Measurements from ENCODE around the gene SPO11. TPM values are rescaled to one million over a fixed set of nuclear protein-coding genes. Genes with fewer than 3 reads are reported as not detected.

SPO11 gene
- total RNA-seq, 2 experiments from 2014 or later: not detected

GRCh38 chr20:57291694-57292093 is 37.9 kb upstream of the SPO11 start:
- POLR2A ChIA-PET: no interaction called here
- Mint-ChIP-seq H3K9me3 (ENCODE audit: insufficient read depth) (no peaks in the 10 kb centered on the region), H3K27me3 (ENCODE audit: low read depth) (peaks cover 15% of the 10 kb centered on the region), H3K4me1 (ENCODE audit: low read depth) (no peaks in the 10 kb centered on the region), H3K36me3 (ENCODE audit: low read depth) (no peaks in the 10 kb centered on the region), H3K27ac (no peak overlapping the region), H3K4me3 (no peak overlapping the region)
- CTCF ChIA-PET: no interaction called here
- ATAC-seq (no peak), DNase-seq (no peak)

GRCh38 chr20:57292611-57293010 is 37.0 kb upstream of the SPO11 start:
- ATAC-seq: no peak
- no peak overlapping the region for H3K27ac Mint-ChIP-seq
- H3K4me3 Mint-ChIP-seq: no peak overlapping the region
- DNase-seq: no peak
- CTCF ChIA-PET: no interaction called here
- peaks cover 11% of the 10 kb centered on the region for H3K27me3 Mint-ChIP-seq (ENCODE audit: low read depth)
- no peaks in the 10 kb centered on the region for H3K36me3 Mint-ChIP-seq (ENCODE audit: low read depth)
- POLR2A ChIA-PET: no interaction called here
- H3K9me3 Mint-ChIP-seq (ENCODE audit: insufficient read depth): no peaks in the 10 kb centered on the region
- H3K4me1 Mint-ChIP-seq (ENCODE audit: low read depth): no peaks in the 10 kb centered on the region

- no peak for DNase-seq
- Mint-ChIP-seq H3K4me3 (no peak overlapping the region), H3K4me1 (ENCODE audit: low read depth) (no peaks in the 10 kb centered on the region), H3K9me3 (ENCODE audit: insufficient read depth) (no peaks in the 10 kb centered on the region), H3K36me3 (ENCODE audit: low read depth) (no peaks in the 10 kb centered on the region), H3K27ac (no peak overlapping the region), H3K27me3 (ENCODE audit: low read depth) (peaks cover 12% of the 10 kb centered on the region)
- ATAC-seq: no peak
- POLR2A ChIA-PET: no interaction called here
- CTCF ChIA-PET: no interaction called here
These were observed 35.6 kb upstream of the SPO11 start for GRCh38 chr20:57293995-57294394.

- H3K4me3 Mint-ChIP-seq: no peak overlapping the region
- peaks cover 12% of the 10 kb centered on the region for H3K27me3 Mint-ChIP-seq (ENCODE audit: low read depth)
These were observed 35.1 kb upstream of the SPO11 start for GRCh38 chr20:57294550-57294949.

GRCh38 chr20:57298457-57298856 is 31.1 kb upstream of the SPO11 start:
- no peak for ATAC-seq
- Mint-ChIP-seq H3K9me3 (ENCODE audit: insufficient read depth) (no peaks in the 10 kb centered on the region), H3K4me3 (no peak overlapping the region), H3K4me1 (ENCODE audit: low read depth) (no peaks in the 10 kb centered on the region), H3K27me3 (ENCODE audit: low read depth) (peaks cover 8% of the 10 kb centered on the region), H3K36me3 (ENCODE audit: low read depth) (no peaks in the 10 kb centered on the region), H3K27ac (no peak overlapping the region)
- CTCF ChIA-PET: no interaction called here
- POLR2A ChIA-PET: no interaction called here
- DNase-seq: no peak

More at GRCh38 chr20:57294550-57294949, 35.1 kb upstream of the SPO11 start:
- Mint-ChIP-seq H3K36me3 (ENCODE audit: low read depth) (no peaks in the 10 kb centered on the region), H3K9me3 (ENCODE audit: insufficient read depth) (no peaks in the 10 kb centered on the region), H3K27ac (no peak overlapping the region), H3K4me1 (ENCODE audit: low read depth) (no peaks in the 10 kb centered on the region)
- POLR2A ChIA-PET: no interaction called here
- DNase-seq (no peak), ATAC-seq (no peak)
- CTCF ChIA-PET: no interaction called here

GRCh38 chr20:57301026-57301425 is 28.6 kb upstream of the SPO11 start:
- no peaks in the 10 kb centered on the region for H3K4me1 Mint-ChIP-seq (ENCODE audit: low read depth)
- no peak overlapping the region for H3K4me3 Mint-ChIP-seq
- H3K27me3 Mint-ChIP-seq (ENCODE audit: low read depth): peaks cover 3% of the 10 kb centered on the region
- ATAC-seq (no peak), DNase-seq (no peak)
- H3K36me3 Mint-ChIP-seq (ENCODE audit: low read depth): no peaks in the 10 kb centered on the region
- CTCF ChIA-PET: no interaction called here
- no peaks in the 10 kb centered on the region for H3K9me3 Mint-ChIP-seq (ENCODE audit: insufficient read depth)
- no peak overlapping the region for H3K27ac Mint-ChIP-seq
- POLR2A ChIA-PET: no interaction called here

GRCh38 chr20:57306747-57307146 is 22.9 kb upstream of the SPO11 start:
- H3K27ac Mint-ChIP-seq: no peak overlapping the region
- no peaks in the 10 kb centered on the region for H3K4me1 Mint-ChIP-seq (ENCODE audit: low read depth)
- peaks cover 2% of the 10 kb centered on the region for H3K27me3 Mint-ChIP-seq (ENCODE audit: low read depth)

GRCh38 chr20:57308451-57309271 is 20.9 kb upstream of the SPO11 start:
- no peak for ATAC-seq
- Mint-ChIP-seq H3K27ac (no peak overlapping the region), H3K9me3 (ENCODE audit: insufficient read depth) (no peaks in the 10 kb centered on the region), H3K4me1 (ENCODE audit: low read depth) (no peaks in the 10 kb centered on the region), H3K36me3 (ENCODE audit: low read depth) (no peaks in the 10 kb centered on the region), H3K27me3 (ENCODE audit: low read depth) (peaks cover 2% of the 10 kb centered on the region), H3K4me3 (no peak overlapping the region)
- CTCF ChIA-PET: interaction anchor here (1.5 kb wide), 1 partner anchor 901 kb away, joined by 3 read pairs; no protein-coding TSS in a partner anchor
- POLR2A ChIA-PET: no interaction called here
- DNase-seq: no peak

More at GRCh38 chr20:57306747-57307146, 22.9 kb upstream of the SPO11 start:
- DNase-seq: no peak
- ChIA-PET CTCF (interaction anchor here (1.2 kb wide), 1 partner anchor 26 kb away, joined by 3 read pairs; no protein-coding TSS in a partner anchor), POLR2A (no interaction called here)
- Mint-ChIP-seq H3K36me3 (ENCODE audit: low read depth) (no peaks in the 10 kb centered on the region), H3K9me3 (ENCODE audit: insufficient read depth) (no peaks in the 10 kb centered on the region), H3K4me3 (no peak overlapping the region)
- ATAC-seq: no peak

GRCh38 chr20:57309544-57310115 is 20.0 kb upstream of the SPO11 start:
- Mint-ChIP-seq H3K27ac (no peak overlapping the region), H3K9me3 (ENCODE audit: insufficient read depth) (no peaks in the 10 kb centered on the region), H3K27me3 (ENCODE audit: low read depth) (peaks cover 2% of the 10 kb centered on the region), H3K4me1 (ENCODE audit: low read depth) (no peaks in the 10 kb centered on the region), H3K4me3 (no peak overlapping the region), H3K36me3 (ENCODE audit: low read depth) (no peaks in the 10 kb centered on the region)
- ATAC-seq (no peak), DNase-seq (no peak)
- ChIA-PET POLR2A (no interaction called here), CTCF (no interaction called here)

- Mint-ChIP-seq H3K4me1 (ENCODE audit: low read depth) (no peaks in the 10 kb centered on the region), H3K36me3 (ENCODE audit: low read depth) (no peaks in the 10 kb centered on the region), H3K4me3 (no peak overlapping the region), H3K9me3 (ENCODE audit: insufficient read depth) (no peaks in the 10 kb centered on the region), H3K27ac (no peak overlapping the region), H3K27me3 (ENCODE audit: low read depth) (peaks cover 2% of the 10 kb centered on the region)
- ATAC-seq (no peak), DNase-seq (no peak)
- ChIA-PET CTCF (no interaction called here), POLR2A (interaction anchor here (0.6 kb wide), 1 partner anchor 132 kb away, joined by 3 read pairs; no protein-coding TSS in a partner anchor)
These were observed 18.6 kb upstream of the SPO11 start for GRCh38 chr20:57310821-57311514.

GRCh38 chr20:57312138-57312537 is 17.5 kb upstream of the SPO11 start:
- ATAC-seq (no peak), DNase-seq (no peak)
- no peak overlapping the region for H3K27ac Mint-ChIP-seq
- peaks cover 2% of the 10 kb centered on the region for H3K27me3 Mint-ChIP-seq (ENCODE audit: low read depth)
- no peaks in the 10 kb centered on the region for H3K9me3 Mint-ChIP-seq (ENCODE audit: insufficient read depth)
- ChIA-PET CTCF (no interaction called here), POLR2A (no interaction called here)
- no peak overlapping the region for H3K4me3 Mint-ChIP-seq
- H3K4me1 Mint-ChIP-seq (ENCODE audit: low read depth): no peaks in the 10 kb centered on the region
- no peaks in the 10 kb centered on the region for H3K36me3 Mint-ChIP-seq (ENCODE audit: low read depth)

GRCh38 chr20:57313230-57313629 is 16.4 kb upstream of the SPO11 start:
- Mint-ChIP-seq H3K27ac (no peak overlapping the region), H3K4me1 (ENCODE audit: low read depth) (peaks cover 5% of the 10 kb centered on the region), H3K27me3 (ENCODE audit: low read depth) (no peaks in the 10 kb centered on the region), H3K36me3 (ENCODE audit: low read depth) (no peaks in the 10 kb centered on the region), H3K9me3 (ENCODE audit: insufficient read depth) (no peaks in the 10 kb centered on the region), H3K4me3 (no peak overlapping the region)
- ChIA-PET CTCF (no interaction called here), POLR2A (no interaction called here)
- no peak for ATAC-seq
- DNase-seq: no peak

Data from activated CD8-positive, alpha-beta T cell treated with anti-CD3 and anti-CD28 coated beads, Interleukin-2, amount 10 ng/mL, durations not matched to agents 7 days and 5 days (primary cell).